Measurements from ENCODE around the gene PAQR3.

Gene PAQR3

DNA sequence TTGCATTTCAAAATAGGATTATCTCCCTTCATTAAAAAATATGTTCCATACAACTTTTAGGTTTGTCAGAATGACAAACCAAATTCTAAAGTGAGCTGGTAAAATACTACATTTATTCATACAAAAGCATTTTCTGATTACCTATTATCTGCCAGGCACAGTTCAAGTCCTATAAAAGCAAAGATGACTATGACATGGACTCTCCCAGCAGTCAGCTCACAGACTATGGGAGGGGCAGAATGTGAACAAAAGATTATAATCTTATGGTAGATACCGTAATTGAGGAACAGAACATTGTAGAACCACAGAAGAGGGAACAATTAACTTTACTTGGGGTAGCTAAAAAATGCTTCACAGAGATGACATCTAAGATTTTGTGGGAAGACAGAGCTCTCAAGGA is 12.4 kb downstream of the PAQR3 start (continued):
- TF ChIP-seq, protein P1, sequence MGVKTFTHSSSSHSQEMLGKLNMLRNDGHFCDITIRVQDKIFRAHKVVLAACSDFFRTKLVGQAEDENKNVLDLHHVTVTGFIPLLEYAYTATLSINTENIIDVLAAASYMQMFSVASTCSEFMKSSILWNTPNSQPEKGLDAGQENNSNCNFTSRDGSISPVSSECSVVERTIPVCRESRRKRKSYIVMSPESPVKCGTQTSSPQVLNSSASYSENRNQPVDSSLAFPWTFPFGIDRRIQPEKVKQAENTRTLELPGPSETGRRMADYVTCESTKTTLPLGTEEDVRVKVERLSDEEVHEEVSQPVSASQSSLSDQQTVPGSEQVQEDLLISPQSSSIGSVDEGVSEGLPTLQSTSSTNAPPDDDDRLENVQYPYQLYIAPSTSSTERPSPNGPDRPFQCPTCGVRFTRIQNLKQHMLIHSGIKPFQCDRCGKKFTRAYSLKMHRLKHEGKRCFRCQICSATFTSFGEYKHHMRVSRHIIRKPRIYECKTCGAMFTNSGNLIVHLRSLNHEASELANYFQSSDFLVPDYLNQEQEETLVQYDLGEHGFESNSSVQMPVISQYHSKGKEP (tag by site-specific recombination; IDR thresholded peaks at IDR 0.05): no peak

DNA sequence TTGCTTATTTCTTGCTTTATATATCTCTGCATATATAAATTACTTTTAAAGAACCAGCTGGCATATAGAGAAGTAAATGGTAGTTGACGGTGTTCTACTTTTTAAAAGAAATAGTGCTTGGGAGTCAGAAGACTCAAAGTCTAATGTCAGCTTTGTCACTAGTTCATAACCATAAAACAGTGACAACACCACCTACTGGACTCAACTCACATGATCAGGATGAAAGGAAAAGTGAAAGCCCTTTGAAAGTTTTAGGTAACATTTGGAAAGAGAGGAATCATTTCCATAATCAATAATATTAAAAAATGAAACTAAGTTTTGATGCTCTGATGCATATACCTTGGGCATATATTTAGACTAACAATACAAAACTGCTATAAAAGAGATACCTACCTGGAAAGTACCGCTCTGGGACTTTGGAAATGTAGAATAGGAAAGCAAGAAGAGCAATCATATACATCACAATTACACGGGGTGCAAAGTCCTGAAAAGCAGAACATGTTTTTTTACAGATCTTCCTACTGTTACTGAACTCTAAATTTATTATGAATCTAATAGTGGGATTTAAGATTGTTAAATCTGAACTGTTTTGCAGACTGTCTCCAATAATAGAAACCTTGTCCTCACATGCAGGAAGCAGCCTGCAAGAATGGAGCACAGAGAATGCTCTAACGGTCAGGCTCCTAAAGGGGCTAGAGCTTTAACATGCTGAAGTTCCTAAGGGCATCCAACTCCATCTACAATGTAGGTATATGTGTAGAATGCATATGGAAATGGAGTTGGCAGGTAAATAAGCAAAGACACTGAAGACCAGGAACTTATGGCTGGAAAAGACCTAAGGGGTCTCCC is 15.6 kb downstream of the PAQR3 start:
- H3K4me1 ChIP-seq (ENCODE audit: control insufficient read depth, insufficient read depth, low read length): no peaks in the 10 kb centered on the region
- no peak overlapping the region for H3K4me3 ChIP-seq (ENCODE audit: low read depth, low read length)
- ChIA-PET CTCF (interaction anchor here (0.7 kb wide), 1 partner anchor 73 kb away, joined by 3 read pairs; no protein-coding TSS in a partner anchor), POLR2A (no interaction called here)
- TF ChIP-seq ZNF184 (tag by site-specific recombination; IDR thresholded peaks at IDR 0.05) (no peak), ZNF837 (tag by site-specific recombination; IDR thresholded peaks at IDR 0.05) (no peak), ZNF341 (tag by site-specific recombination; IDR thresholded peaks at IDR 0.05; ENCODE audit: low read depth) (no peak), SALL2 (tag by site-specific recombination; IDR thresholded peaks at IDR 0.05; ENCODE audit: borderline replicate concordance) (no peak), ZNF133 (tag by site-specific recombination; IDR thresholded peaks at IDR 0.05) (no peak), ZNF292 (tag by site-specific recombination; IDR thresholded peaks at IDR 0.05; ENCODE audit: borderline replicate concordance, low read depth) (no peak), ZNF558 (tag by site-specific recombination; IDR thresholded peaks at IDR 0.05) (no peak), ZNF571 (tag by site-specific recombination; IDR thresholded peaks at IDR 0.05) (no peak), ZNF48 (tag by site-specific recombination; IDR thresholded peaks at IDR 0.05) (no peak), KLF1 (tag by site-specific recombination; IDR thresholded peaks at IDR 0.05) (no peak), KLF8 (tag by site-specific recombination; IDR thresholded peaks at IDR 0.05) (no peak), KLF16 (tag by site-specific recombination; IDR thresholded peaks at IDR 0.05) (no peak), FEZF1 (tag by site-specific recombination; IDR thresholded peaks at IDR 0.05) (no peak)
- TF ChIP-seq, protein P2, sequence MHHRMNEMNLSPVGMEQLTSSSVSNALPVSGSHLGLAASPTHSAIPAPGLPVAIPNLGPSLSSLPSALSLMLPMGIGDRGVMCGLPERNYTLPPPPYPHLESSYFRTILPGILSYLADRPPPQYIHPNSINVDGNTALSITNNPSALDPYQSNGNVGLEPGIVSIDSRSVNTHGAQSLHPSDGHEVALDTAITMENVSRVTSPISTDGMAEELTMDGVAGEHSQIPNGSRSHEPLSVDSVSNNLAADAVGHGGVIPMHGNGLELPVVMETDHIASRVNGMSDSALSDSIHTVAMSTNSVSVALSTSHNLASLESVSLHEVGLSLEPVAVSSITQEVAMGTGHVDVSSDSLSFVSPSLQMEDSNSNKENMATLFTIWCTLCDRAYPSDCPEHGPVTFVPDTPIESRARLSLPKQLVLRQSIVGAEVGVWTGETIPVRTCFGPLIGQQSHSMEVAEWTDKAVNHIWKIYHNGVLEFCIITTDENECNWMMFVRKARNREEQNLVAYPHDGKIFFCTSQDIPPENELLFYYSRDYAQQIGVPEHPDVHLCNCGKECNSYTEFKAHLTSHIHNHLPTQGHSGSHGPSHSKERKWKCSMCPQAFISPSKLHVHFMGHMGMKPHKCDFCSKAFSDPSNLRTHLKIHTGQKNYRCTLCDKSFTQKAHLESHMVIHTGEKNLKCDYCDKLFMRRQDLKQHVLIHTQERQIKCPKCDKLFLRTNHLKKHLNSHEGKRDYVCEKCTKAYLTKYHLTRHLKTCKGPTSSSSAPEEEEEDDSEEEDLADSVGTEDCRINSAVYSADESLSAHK (tag by site-specific recombination; IDR thresholded peaks at IDR 0.05): no peak
- TF ChIP-seq, protein P3, sequence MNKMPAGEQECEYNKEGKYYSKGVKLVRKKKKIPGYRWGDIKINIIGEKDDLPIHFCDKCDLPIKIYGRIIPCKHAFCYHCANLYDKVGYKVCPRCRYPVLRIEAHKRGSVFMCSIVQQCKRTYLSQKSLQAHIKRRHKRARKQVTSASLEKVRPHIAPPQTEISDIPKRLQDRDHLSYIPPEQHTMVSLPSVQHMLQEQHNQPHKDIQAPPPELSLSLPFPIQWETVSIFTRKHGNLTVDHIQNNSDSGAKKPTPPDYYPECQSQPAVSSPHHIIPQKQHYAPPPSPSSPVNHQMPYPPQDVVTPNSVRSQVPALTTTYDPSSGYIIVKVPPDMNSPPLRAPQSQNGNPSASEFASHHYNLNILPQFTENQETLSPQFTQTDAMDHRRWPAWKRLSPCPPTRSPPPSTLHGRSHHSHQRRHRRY (tag by site-specific recombination; IDR thresholded peaks at IDR 0.05): no peak
- no peaks in the 10 kb centered on the region for H3K9me3 ChIP-seq (ENCODE audit: control insufficient read depth, insufficient read depth, low read depth, low read length)
- peaks cover 0 to 68% of the 10 kb centered on the region in 2 experiments; a peak in 2 of 3 replicates for H3K36me3 ChIP-seq (ENCODE audit: control insufficient read depth in 2 of 2, insufficient read depth in 1 of 2, low read length in 2 of 2)
- no peak overlapping the region for H3K27ac ChIP-seq (ENCODE audit: extremely low read depth, low read depth, low read length)

DNA sequence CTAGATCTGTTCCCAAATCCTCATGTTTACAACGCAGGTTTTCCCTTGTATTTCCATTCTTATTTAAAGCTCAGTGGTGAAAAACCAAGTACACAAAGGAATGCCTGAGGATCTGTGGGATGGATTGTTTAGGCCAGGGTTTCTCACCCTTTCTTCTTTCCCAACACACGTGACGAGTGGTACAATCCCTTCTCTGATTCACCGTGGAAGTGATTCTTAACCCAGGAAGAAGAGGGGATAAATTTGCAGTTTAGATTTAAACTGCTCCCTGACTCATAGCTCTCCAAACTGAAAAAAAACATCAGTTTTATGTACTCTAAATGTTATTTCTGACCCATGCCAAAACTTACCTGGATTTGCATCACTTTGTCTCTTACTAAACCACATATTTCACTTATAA is 17.0 kb downstream of the PAQR3 start:
- ChIA-PET CTCF (no interaction called here), POLR2A (no interaction called here)
- Histone ChIP-seq H3K27ac (ENCODE audit: extremely low read depth, low read depth, low read length) (no peak overlapping the region), H3K9me3 (ENCODE audit: control insufficient read depth, insufficient read depth, low read depth, low read length) (no peaks in the 10 kb centered on the region), H3K4me3 (ENCODE audit: low read depth, low read length) (no peak overlapping the region), H3K4me1 (ENCODE audit: control insufficient read depth, insufficient read depth, low read length) (no peaks in the 10 kb centered on the region), H3K36me3 (ENCODE audit: control insufficient read depth in 2 of 2, insufficient read depth in 1 of 2, low read length in 2 of 2) (peaks cover 0 to 61% of the 10 kb centered on the region in 2 experiments; a peak in 1 of 3 replicates)
- TF ChIP-seq KLF8 (tag by site-specific recombination; IDR thresholded peaks at IDR 0.05) (no peak), ZBTB1 (tag by site-specific recombination; IDR thresholded peaks at IDR 0.05) (no peak)

Data from HEK293 (cell line).